NCI-H1417 treated with DMSO at 0.1 percent for 48 hours (cell line): Measurements from ENCODE around the gene CISH.

Experiments used
- DNase-seq: peaks from one replicate; lab custom pipeline; 2025; lab: John Stamatoyannopoulos, UW

CISH gene

GRCh38 chr3:50611464-50612233 is at the start of gene CISH:
CISH (minus strand) TSS chr3:50611774; CDS start chr3:50611650, 124 bp downstream.
- DNase-seq = peak; percentile 14

- no peak for DNase-seq
These were observed 48.8 kb upstream of the CISH start for GRCh38 chr3:50660386-50660785.

- no peak for DNase-seq
These were observed 47.3 kb upstream of the CISH start for GRCh38 chr3:50658831-50659230.

GRCh38 chr3:50658416-50658815 is 46.8 kb upstream of the CISH start:
- no peak for DNase-seq

GRCh38 chr3:50657816-50658215 is 46.2 kb upstream of the CISH start:
- DNase-seq = no peak

GRCh38 chr3:50657407-50657806 is 45.8 kb upstream of the CISH start:
- no peak for DNase-seq

- DNase-seq = no peak
These were observed 45.0 kb upstream of the CISH start for GRCh38 chr3:50656417-50657195.

- DNase-seq = no peak
These were observed 43.6 kb upstream of the CISH start for GRCh38 chr3:50655009-50655830.

- no peak for DNase-seq
These were observed 42.5 kb upstream of the CISH start for GRCh38 chr3:50653937-50654595.

- DNase-seq = no peak
These were observed 41.1 kb upstream of the CISH start for GRCh38 chr3:50652709-50653108.

- no peak for DNase-seq
These were observed 40.5 kb upstream of the CISH start for GRCh38 chr3:50651920-50652529.

- no peak for DNase-seq
These were observed 39.9 kb upstream of the CISH start for GRCh38 chr3:50651445-50651844.

- DNase-seq = no peak
These were observed 38.4 kb upstream of the CISH start for GRCh38 chr3:50650018-50650417.

GRCh38 chr3:50649451-50649931 is 37.9 kb upstream of the CISH start:
- no peak for DNase-seq

GRCh38 chr3:50648944-50649343 is 37.4 kb upstream of the CISH start:
- no peak for DNase-seq

GRCh38 chr3:50648313-50648712 is 36.7 kb upstream of the CISH start:
- no peak for DNase-seq

GRCh38 chr3:50645378-50645777 is 33.8 kb upstream of the CISH start:
- no peak for DNase-seq

GRCh38 chr3:50644561-50644960 is 33.0 kb upstream of the CISH start:
- DNase-seq = no peak

GRCh38 chr3:50642382-50642781 is 30.8 kb upstream of the CISH start:
- no peak for DNase-seq

GRCh38 chr3:50639055-50639494 is 27.5 kb upstream of the CISH start:
- DNase-seq = no peak

GRCh38 chr3:50637945-50638344 is 26.4 kb upstream of the CISH start:
- DNase-seq = no peak
